ENCODE measurements around the gene RYR1.

The RYR1 gene

DNA sequence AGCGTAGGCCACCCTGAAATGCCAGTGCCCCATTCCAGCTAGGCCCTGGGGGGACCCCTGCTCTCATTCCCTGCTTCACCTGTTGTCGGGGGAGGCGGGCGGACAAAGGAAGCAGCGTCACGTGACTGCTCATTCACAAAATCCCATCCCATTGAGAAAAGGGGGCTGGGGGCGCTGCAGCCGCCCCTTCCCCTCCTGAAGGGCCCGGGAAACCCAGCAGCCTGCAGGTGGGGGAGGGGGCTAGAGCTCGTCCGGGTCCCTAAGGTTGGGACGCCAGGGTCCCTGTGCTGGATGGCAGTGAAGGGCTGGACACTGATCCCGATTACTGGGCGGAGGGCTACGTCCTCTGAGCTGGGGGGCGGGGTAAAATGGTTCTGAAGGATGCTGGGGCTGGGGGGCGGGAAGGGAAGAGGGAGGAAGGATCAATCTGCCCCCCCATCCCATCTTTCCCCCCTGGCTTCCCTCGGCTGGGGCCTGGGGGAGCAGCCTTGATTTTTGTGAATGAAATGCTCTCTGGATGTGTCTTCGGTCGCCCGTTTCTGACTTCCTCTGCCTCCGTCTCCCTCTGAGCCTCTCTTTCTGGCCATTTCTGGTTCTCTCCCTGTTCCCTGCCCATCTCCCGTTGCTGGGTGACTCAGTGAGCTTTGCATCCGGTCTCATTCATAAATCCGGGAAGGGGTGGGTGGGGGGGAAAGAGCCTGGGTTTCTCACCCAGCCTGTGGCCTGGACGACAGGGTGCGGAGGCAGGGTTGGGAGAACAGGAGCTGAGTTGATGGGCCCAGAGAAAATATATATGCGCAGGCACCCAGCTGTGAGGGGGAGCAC lies 44.2 kb upstream of the RYR1 start:
- no peak overlapping the region for H3K27ac ChIP-seq (ENCODE audit: low read depth, low read length)
- H3K9me3 ChIP-seq (ENCODE audit: insufficient read depth, low read length) = no peaks in the 10 kb centered on the region
- H3K79me2 ChIP-seq (ENCODE audit: insufficient read depth, low read length) = no peaks in the 10 kb centered on the region
- H3F3A ChIP-seq (ENCODE audit: insufficient read depth) = no peaks in the 10 kb centered on the region
- no peak overlapping the region for H3K4me3 ChIP-seq (ENCODE audit: insufficient read depth, low read length, poor library complexity, severe bottlenecking)
- no peaks in the 10 kb centered on the region for H3K27me3 ChIP-seq (ENCODE audit: low read length)
- TF ChIP-seq EZH2phosphoT487 (conservative IDR thresholded peaks at IDR 0.05; ENCODE audit: low read length) = no peak
- H2AFZ ChIP-seq (ENCODE audit: low read depth, low read length, severe bottlenecking) = no peak overlapping the region
- no peak overlapping the region for H3K4me2 ChIP-seq (ENCODE audit: low read depth, low read length, poor library complexity, severe bottlenecking)
- H3K9ac ChIP-seq (ENCODE audit: low read length) = no peak overlapping the region
- H4K20me1 ChIP-seq (ENCODE audit: low read depth, low read length) = no peaks in the 10 kb centered on the region
- no peaks in the 10 kb centered on the region for H3K36me3 ChIP-seq (ENCODE audit: low read length)
- no peaks in the 10 kb centered on the region for H3K9me2 ChIP-seq (replicated peaks; ENCODE audit: insufficient read depth, low read length)

DNA sequence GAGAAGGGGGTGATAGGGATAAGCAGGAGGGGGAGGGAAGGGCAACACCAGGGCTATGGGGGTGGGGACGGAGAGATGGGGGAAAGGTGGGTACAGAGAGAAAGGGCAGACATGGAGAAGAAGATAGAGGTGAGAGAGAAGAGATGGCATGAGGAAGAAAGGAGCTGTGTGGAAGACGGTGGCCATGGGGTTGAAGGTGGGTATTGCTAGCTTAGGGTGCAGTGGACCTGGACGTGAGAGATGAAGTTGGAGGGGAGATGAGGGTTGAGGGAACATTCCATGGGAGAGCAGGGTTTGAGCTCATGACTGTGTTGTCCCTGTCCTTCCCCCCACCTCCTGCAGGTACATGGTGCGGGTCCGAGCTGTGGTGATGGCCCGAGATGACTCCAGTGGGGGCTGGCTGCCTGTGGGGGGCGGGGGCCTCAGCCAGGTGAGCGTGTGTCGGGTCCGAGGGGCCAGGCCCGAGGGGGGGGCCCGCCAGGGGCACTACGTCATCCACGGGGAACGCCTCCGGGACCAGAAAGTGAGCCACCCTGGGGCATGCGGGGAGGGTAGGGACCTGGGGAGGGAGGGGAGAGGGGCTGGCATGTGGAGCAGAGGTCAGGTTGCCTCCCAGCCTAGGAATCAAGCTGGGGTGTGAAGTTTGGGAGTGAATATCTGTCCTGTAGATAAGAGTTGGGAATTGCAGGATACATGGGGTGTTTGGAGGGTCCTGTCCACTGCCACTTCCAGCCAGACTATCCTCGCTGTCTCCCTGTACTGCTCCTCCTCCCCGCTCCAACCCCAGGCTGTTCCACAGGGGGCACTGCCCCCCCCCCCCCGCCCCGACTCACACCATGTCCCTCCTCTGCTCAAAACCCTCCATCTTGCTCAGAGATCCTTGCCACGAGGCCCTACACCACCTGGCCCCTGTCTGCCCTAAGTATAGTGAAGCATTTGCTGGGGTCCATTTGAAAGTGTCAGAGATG lies 43.2 kb upstream of the RYR1 start:
- Histone ChIP-seq H3K27me3 (ENCODE audit: low read length) (no peaks in the 10 kb centered on the region), H3K9ac (ENCODE audit: low read length) (no peak overlapping the region), H3K4me3 (ENCODE audit: insufficient read depth, low read length, poor library complexity, severe bottlenecking) (no peak overlapping the region), H3K9me3 (ENCODE audit: insufficient read depth, low read length) (no peaks in the 10 kb centered on the region), H4K20me1 (ENCODE audit: low read depth, low read length) (no peaks in the 10 kb centered on the region), H3K36me3 (ENCODE audit: low read length) (no peaks in the 10 kb centered on the region), H3F3A (ENCODE audit: insufficient read depth) (no peaks in the 10 kb centered on the region), H3K9me2 (replicated peaks; ENCODE audit: insufficient read depth, low read length) (no peaks in the 10 kb centered on the region), H2AFZ (ENCODE audit: low read depth, low read length, severe bottlenecking) (no peak overlapping the region), H3K4me2 (ENCODE audit: low read depth, low read length, poor library complexity, severe bottlenecking) (no peak overlapping the region), H3K79me2 (ENCODE audit: insufficient read depth, low read length) (no peaks in the 10 kb centered on the region), H3K27ac (ENCODE audit: low read depth, low read length) (no peak overlapping the region)
- no peak for TF ChIP-seq EZH2phosphoT487 (conservative IDR thresholded peaks at IDR 0.05; ENCODE audit: low read length)
- TF ChIP-seq, protein P1, sequence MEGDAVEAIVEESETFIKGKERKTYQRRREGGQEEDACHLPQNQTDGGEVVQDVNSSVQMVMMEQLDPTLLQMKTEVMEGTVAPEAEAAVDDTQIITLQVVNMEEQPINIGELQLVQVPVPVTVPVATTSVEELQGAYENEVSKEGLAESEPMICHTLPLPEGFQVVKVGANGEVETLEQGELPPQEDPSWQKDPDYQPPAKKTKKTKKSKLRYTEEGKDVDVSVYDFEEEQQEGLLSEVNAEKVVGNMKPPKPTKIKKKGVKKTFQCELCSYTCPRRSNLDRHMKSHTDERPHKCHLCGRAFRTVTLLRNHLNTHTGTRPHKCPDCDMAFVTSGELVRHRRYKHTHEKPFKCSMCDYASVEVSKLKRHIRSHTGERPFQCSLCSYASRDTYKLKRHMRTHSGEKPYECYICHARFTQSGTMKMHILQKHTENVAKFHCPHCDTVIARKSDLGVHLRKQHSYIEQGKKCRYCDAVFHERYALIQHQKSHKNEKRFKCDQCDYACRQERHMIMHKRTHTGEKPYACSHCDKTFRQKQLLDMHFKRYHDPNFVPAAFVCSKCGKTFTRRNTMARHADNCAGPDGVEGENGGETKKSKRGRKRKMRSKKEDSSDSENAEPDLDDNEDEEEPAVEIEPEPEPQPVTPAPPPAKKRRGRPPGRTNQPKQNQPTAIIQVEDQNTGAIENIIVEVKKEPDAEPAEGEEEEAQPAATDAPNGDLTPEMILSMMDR (IDR thresholded peaks at IDR 0.05; ENCODE audit: insufficient read depth, low read length, poor library complexity, severe bottlenecking) = no peak

DNA sequence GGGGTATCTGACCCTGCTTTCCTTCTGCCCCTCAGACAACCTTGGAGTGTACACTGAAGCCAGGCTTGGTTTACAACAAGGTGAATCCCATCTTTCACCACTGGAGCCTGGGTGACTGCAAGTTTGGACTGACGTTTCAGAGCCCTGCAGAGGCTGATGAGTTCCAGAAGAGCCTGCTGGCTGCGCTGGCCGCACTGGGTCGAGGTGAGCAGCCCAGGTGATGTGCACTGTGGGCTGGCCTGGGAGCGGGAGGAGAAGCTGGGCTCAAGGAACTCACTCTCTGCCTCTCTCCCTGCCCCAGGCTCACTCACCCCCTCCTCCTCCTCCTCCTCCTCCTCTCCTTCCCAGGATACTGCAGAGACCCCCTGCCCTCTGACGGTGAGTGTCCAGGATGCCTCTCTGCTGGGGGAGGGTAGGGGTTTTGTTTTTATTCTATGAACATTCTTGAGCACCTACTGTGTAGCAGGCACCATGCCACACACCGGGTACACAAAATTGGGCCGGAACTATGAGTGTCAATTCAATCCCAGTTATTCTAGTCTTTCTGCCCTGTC lies 41.5 kb upstream of the RYR1 start:
- H3K27ac ChIP-seq (ENCODE audit: low read depth, low read length) = no peak overlapping the region
- H2AFZ ChIP-seq (ENCODE audit: low read depth, low read length, severe bottlenecking) = no peak overlapping the region
- H3K9ac ChIP-seq (ENCODE audit: low read length) = no peak overlapping the region
- no peaks in the 10 kb centered on the region for H3K36me3 ChIP-seq (ENCODE audit: low read length)
- no peaks in the 10 kb centered on the region for H3F3A ChIP-seq (ENCODE audit: insufficient read depth)
- no peak overlapping the region for H3K4me3 ChIP-seq (ENCODE audit: insufficient read depth, low read length, poor library complexity, severe bottlenecking)
- TF ChIP-seq, protein P1 (IDR thresholded peaks at IDR 0.05; ENCODE audit: insufficient read depth, low read length, poor library complexity, severe bottlenecking) = no peak
- TF ChIP-seq EZH2phosphoT487 (conservative IDR thresholded peaks at IDR 0.05; ENCODE audit: low read length) = no peak
- H4K20me1 ChIP-seq (ENCODE audit: low read depth, low read length) = no peaks in the 10 kb centered on the region
- no peaks in the 10 kb centered on the region for H3K9me2 ChIP-seq (replicated peaks; ENCODE audit: insufficient read depth, low read length)
- no peak overlapping the region for H3K4me2 ChIP-seq (ENCODE audit: low read depth, low read length, poor library complexity, severe bottlenecking)
- H3K27me3 ChIP-seq (ENCODE audit: low read length) = no peaks in the 10 kb centered on the region
- H3K79me2 ChIP-seq (ENCODE audit: insufficient read depth, low read length) = no peaks in the 10 kb centered on the region
- H3K9me3 ChIP-seq (ENCODE audit: insufficient read depth, low read length) = no peaks in the 10 kb centered on the region

Data from SU-DHL-6 (cell line).